GM21367 (cell line): ENCODE results near the gene RGS7.
"Not testable (repeated sequence)": the region's sequence is repeated elsewhere in the genome, so short reads cannot be mapped to it uniquely, and the experiment has no call there.

Experiments
- ATAC-seq: cut with Tn5 transposase; IDR thresholded peaks from one replicate; pipeline ENCODE4 v1.9.1; 2021; ENCODE audit not compliant: unreplicated experiment

Gene RGS7

GRCh38 chr1:240800291-240800690 lies 556.7 kb downstream of the RGS7 start:
- no peak for ATAC-seq

GRCh38 chr1:240797050-240797449 lies 560.0 kb downstream of the RGS7 start:
- no peak for ATAC-seq

GRCh38 chr1:240794046-240794843 lies 562.8 kb downstream of the RGS7 start:
- peak; percentile 59 for ATAC-seq

- no peak for ATAC-seq
These were observed 564.0 kb downstream of the RGS7 start for GRCh38 chr1:240792915-240793529.

GRCh38 chr1:240790856-240791255 lies 566.1 kb downstream of the RGS7 start:
- no peak for ATAC-seq

GRCh38 chr1:240786880-240787279 lies 570.1 kb downstream of the RGS7 start:
- ATAC-seq, result no peak

- no peak for ATAC-seq
These were observed 572.2 kb downstream of the RGS7 start for GRCh38 chr1:240784776-240785175.

GRCh38 chr1:240783728-240784137 lies 573.3 kb downstream of the RGS7 start:
- ATAC-seq, result not testable (repeated sequence)

- ATAC-seq, result no peak
These were observed 580.8 kb downstream of the RGS7 start for GRCh38 chr1:240776237-240776636.

GRCh38 chr1:240772131-240772530 lies 584.9 kb downstream of the RGS7 start:
- no peak for ATAC-seq

GRCh38 chr1:240771450-240771849 lies 585.6 kb downstream of the RGS7 start:
- no peak for ATAC-seq

- no peak for ATAC-seq
These were observed 588.0 kb downstream of the RGS7 start for GRCh38 chr1:240768979-240769378.

- ATAC-seq, result no peak
These were observed 590.2 kb downstream of the RGS7 start for GRCh38 chr1:240766831-240767230.

- ATAC-seq, result no peak
These were observed 591.2 kb downstream of the RGS7 start for GRCh38 chr1:240765732-240766363.

- ATAC-seq, result no peak
These were observed 593.2 kb downstream of the RGS7 start for GRCh38 chr1:240763771-240764170.

- ATAC-seq, result not testable (repeated sequence)
These were observed 593.9 kb downstream of the RGS7 start for GRCh38 chr1:240763095-240763494.

- not testable (repeated sequence) for ATAC-seq
These were observed 594.5 kb downstream of the RGS7 start for GRCh38 chr1:240762471-240762987.

GRCh38 chr1:240758777-240759176 lies 598.2 kb downstream of the RGS7 start:
- ATAC-seq, result not testable (repeated sequence)

GRCh38 chr1:240758296-240758695 lies 598.7 kb downstream of the RGS7 start:
- no peak for ATAC-seq

- ATAC-seq, result no peak
These were observed 609.1 kb downstream of the RGS7 start for GRCh38 chr1:240747907-240748306.

GRCh38 chr1:240743705-240744104 lies 613.3 kb downstream of the RGS7 start:
- ATAC-seq, result no peak

- no peak for ATAC-seq
These were observed 617.3 kb downstream of the RGS7 start for GRCh38 chr1:240739754-240740153.
